Activated T-helper 1 cell treated with anti-CD3 and anti-CD28 coated beads, Interleukin-2, amount 50 U/mL, for 16 hours (primary cell): ENCODE measurements around the gene ADAM12.
"Not testable (repeated sequence)": the region's sequence is repeated elsewhere in the genome, so short reads cannot be mapped to it uniquely, and the experiment has no call there.

Experiments
- DNase-seq, 2 donors: peaks; one replicate each; pipeline ENCODE4 v3.0.0-alpha.2; 2020; ENCODE audit warnings: low read depth in 1 of 2, low spot score in 1 of 2

The ADAM12 gene

DNA sequence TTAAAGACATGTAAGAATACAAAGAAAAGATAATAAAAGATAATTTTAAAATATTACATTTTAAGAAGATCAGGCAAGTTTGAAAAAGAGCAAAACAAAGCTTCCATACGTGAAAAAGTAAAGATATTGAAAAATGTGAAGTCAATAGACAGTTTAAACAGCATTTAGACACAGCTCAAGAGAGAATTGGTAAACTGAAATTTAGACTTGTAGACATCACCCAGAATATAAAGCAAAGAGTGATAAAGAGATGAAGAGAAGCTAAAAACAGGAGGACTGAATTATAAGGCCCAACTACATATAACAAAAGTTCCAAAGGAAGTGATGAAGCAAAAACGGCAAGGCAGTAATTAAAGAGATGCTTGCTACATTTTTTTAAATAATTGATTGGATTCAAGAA lies 13.8 kb downstream of the ADAM12 start:
- no peak for DNase-seq

DNA sequence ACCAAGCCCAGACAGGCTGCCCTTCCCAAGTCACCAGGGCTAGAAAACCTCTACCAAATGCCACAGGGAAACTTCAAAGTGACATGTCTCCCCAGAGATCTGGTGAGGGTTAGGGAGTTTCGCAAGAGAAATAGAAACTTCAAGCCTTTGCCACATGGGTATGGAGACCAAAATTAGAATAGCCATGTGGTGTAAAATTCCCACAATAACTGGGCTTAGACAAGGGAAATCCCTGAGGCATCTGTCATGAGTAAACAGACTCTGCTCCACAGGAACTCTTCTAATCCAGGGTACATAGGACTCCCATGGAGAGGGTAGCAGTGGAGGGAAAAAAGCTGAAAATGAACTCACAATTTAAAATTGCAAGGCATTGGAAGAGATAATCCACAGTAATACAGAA lies 14.3 kb downstream of the ADAM12 start:
- no peak for DNase-seq

DNA sequence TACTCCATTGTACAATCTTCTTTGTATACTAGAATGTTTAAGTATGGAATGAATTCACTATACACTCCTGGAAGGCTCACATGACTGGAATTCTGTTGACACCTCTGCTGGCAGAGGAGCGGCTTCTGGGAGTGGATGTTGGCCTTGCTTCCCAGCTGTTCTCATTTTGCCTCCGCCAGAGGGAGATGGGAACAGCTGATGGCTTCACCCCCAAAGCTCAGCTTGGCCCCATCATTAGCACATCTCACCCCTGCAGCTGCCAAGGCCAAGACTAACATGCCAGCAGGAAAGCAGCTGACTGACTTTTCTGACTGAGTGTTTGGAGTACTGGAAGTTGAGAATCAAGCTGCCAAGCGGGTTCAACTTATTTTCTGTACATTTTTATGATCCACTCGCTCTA lies 15.1 kb downstream of the ADAM12 start:
- DNase-seq = no peak

DNA sequence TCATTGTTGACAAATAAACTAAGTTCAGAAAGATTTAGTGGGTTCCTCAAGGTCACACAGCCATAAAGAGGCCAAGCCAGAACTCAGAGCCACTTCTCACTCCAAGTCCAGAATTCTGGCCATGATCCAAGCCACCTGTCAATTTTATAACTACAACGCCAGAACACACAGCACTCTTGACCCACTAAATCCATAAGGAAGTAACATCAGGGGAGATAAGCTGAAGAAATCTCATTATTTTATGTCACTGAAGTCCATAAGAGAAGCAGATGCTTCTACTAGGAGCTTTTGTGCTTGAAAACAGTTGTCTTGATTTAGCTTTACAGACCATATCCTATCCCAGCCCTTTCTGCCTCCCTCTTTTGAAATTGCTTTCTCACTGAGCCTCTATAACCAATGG lies 15.9 kb downstream of the ADAM12 start:
- no peak for DNase-seq

DNA sequence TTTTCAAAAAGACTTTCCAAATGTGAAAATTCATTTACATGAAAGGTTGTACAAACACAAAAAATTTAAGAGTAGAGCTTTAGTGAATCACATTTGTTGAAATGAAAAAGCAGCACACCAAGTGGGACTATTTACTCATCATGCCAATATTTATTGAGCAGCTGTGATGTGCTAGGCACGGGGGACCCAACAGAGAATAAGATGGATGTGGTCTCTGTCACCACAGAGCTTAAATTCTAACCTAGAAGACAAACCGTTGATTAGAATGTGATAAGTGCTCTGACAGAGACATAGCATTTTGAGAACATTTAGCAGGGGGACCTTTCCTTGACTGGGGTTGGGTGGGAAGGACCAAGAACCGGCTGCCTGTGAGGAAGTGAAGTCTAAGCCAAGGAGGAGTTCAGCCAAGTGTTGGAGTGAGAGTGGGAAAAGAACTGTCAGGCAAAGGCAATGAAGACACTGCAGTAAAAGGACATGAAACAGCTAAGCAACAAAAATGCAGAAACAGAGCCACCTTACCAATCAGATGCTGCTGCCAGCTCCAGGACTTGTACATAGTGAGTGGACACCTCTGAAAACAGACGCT lies 19.1 kb downstream of the ADAM12 start:
- DNase-seq = no peak

DNA sequence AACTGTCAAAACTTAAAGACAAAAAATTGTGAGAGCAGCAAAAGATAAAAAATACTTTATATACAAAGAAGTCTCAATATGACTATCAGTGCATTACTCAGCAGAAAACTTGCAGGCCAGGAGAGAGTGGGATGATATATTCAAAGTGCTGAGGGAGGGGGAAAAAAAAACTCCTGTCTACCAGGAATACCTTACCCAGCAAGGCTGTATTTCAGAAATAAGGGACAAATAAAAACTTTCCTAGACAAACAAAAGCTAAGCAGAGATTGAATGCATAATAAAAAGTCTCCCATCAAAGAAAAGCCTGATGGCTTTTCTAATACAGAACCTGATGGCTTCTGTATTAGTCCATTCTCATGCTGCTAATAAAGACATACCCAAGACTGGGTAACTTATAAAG lies 31.1 kb downstream of the ADAM12 start:
- DNase-seq = no peak

DNA sequence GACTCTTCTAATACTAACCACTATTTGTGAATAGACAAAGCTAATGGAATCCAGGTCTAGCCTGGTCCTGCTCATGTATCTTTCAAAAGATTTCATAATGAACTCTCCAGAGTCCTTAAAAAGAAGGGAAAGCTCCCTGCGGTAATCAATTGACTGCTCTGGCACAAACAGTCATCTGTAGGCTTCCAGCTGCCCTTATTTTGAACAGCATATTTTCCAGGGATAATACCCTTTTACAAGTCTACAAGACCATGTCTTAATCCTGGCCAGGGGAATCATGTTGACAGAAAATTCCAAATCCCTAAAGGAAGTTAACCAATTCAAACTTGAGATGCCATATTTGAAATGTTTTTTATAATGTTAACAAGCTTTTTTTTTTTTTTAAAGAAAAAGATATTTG lies 34.6 kb downstream of the ADAM12 start:
- no peak for DNase-seq

DNA sequence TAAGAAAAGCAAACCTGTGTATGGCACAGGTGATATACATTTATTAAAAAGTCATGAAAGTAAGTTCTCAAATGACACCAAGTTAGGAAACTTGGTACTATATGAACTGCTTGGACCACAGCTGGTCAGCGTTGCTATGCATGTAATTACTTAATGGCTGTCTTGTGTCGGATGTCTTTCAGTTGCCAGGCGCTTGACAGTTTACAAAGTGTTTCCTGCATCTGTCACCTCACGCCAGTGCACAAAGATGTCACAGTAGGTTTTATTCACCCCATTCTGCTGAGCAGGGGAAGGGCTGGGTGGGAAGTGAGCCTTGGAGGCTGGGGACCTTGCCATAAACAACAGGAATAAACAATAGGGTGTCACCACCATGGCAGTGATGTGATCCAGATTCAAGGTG lies 35.8 kb downstream of the ADAM12 start:
- no peak for DNase-seq

DNA sequence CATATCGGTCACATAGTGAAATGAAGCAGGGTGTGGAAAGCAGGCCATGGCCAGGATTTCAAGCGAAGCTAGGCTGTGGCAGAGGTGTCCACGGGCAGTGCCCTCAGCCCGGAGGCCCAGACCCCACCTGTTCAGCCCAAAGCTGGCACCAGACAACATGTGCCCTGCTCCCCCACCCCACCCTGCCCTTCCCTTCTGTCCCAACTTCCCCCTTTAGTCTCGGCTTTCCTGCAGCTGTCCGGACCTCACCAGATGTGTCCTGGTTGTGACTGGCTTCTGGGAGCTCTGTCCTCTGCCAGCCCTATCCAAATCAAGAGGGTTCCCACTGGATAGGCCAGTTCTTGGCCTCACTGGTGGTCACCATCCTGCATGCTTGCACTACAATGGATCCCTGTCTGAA lies 37.3 kb downstream of the ADAM12 start:
- no peak for DNase-seq

DNA sequence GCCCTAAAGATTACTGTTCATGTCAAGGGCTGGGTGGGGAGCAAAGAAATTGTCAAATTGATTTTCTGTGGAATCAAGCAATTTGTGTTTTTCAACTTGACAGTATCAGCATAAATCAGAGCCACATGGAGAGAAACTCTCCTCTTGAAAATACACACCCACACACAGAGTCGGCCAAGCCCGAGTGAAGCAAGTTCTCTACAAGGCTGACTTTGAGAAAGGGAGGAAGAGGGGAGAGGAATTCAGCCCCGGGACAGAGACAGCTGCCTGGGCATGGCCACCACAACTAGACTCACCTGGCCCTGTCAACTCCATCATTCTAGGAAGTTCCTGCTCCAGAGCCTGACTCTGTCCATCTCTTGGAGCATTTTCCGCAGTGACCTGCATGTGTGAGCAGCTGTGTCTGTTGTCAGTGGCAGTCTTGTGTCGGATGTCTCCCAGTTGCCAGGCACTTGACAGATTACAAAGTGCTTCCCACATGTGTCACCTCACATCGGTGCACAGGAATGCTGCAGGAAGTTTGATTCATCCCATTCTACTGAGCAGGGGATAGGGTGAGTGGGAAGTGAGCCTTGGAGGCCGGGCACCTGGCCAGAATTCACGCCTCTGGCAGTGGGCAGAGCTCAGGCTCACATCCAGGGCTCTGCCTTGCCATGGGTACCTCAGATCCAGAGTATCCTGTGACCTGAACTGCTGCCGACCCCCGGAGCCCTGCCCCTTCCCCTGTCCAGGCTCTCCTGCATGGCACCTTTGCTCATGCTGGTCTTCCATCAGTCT lies 37.9 kb downstream of the ADAM12 start:
- no peak for DNase-seq

DNA sequence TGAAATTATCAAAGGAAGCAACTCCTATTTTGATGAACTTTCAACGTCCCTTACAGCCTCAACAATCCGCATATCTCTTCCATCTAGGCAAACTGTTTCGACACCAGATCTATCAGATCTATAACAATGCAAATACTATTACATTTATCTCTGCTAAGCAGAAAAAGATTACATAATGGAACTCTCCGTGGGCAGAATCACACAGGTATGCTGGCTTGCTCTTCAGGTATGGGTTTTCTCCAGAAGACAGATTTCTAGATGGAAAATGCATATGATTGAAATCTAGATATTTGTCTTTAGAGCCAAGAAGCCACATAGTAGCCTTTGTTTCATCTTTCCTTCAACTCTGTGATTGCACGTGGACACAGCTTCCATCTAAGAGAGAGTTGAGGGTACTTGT lies 38.6 kb downstream of the ADAM12 start:
- no peak for DNase-seq

DNA sequence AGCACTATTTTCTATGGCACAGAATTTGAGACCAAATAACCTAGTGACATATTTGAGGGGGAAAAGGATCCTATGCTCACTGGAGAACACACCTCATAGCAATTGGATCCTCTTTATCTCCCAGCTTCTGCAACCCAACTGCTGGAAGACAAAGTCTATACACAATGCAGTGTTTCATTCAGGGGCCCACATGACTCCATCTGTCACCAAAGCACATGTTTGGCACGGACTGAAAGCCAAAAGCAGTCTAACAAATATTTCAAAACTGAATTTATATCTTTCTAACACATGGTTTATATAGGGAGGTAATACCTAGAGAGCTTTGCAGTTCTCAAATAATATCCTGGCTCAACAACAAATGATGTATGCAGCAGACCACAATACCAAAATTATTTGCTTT lies 39.2 kb downstream of the ADAM12 start:
- DNase-seq = no peak

DNA sequence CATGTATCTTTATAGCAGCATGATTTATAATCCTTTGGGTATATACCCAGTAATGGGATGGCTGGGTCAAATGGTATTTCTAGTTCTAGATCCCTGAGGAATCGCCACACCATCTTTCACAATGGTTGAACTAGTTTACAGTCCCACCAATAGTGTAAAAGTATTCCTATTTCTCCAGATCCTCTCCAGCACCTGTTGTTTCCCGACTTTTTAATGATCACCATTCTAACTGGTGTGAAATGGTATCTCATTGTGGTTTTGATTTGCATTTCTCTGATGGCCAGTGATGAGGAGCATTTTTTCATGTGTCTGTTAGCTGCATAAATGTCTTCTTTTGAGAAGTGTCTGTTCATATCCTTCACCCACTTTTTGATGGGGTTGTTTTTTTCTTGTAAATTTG lies 44.8 kb downstream of the ADAM12 start:
- not testable (repeated sequence) for DNase-seq

DNA sequence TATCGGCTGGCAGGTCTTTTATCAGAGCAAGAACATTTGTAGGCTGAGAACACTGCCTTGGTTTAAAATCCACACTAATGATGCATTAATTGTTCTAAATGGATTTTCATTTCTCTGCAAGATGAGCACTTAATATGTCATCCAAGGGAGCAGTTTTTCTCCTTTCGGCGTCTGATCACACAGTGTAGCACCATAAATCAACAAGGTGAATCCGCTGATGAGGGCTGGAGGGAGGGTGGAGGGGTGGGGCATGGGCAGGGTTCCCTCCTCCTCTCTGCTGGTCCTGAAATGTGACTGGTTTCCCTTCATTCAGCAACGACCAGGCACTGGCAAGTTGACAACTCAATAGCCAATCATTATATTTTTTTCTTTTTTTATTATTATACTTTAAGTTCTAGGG lies 45.6 kb downstream of the ADAM12 start:
- DNase-seq = no peak

DNA sequence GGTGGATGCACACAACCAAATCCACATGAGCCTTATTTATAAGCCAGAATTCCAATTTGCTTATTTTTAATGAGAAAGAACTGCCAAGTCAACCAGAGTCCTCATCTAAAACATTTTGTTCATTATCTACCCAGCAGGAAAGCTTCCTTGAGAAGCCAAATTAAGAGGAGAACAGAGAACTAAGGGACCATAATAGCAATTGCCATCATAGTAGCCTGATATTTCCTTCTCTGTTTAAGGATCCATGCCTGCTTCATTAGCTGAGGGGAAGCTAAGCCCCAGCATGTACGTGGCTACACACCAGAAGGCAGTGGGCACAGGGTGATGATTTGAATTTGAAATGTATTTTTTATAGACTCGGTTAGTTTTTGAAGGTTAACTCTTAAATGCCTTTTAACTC lies 46.8 kb downstream of the ADAM12 start:
- DNase-seq = no peak

DNA sequence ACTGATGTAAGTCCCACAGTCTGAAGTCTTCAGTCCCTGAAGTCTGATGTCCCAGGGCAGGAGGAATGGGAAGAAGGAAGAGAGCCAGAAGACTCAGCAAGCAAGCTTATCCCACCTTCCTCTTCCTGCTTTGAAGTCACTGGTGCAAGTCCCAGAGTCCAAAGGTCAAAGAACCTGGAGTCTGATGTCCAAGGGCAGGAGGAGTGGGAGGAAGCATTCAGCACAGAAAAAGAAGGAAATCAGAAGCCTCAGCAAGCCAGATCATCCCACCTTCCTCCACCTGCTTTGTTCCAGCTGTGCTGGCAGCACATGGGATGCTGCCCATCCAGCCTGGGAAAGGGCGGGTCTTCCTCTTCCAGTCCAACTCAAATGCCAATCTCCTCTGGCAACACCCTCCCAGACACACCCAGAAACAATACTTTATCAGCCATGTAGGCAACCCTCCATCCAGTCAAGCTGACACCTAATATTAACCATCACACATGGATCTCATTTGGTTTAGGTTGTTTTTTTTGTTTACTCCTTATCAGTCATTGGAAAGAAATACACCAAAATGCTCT lies 50.9 kb downstream of the ADAM12 start:
- DNase-seq = no peak

DNA sequence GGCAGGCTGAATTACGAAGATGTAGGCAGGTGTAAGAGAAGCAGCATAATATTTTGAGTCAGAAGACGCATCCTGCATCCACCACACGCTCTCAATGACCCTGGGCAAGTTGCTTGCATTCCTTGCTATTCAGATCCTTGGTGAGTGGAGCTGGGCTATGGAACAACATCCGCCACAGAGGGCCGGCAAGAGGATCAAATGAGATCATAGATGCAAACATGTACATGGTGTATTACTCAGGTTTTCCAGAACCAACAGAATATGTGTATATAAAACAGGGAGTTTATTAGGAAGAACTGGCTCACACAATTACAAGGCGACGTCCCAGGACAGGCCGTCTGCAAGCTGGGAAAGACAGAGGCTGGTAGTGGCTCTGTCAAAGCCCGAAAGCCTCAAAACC lies 51.5 kb downstream of the ADAM12 start:
- no peak for DNase-seq

DNA sequence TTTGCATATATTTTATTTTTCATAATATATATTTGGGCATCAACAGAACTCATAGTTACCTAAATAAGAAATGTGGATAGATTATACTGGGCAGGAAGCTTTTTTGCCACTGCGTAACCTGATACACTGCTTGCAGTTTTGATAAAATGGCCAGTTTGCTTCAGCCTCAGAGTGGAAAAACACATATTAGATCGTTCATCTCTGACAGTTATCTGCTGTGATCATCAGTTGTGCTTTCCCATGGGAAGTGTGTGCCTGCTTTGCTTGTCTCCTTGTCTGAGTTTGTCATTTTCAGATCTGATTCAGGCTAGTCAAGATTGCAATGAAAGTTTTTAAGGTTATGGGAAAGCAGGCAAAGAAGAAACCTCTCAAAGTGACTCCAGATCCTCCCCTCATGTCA lies 54.0 kb downstream of the ADAM12 start:
- no peak for DNase-seq

DNA sequence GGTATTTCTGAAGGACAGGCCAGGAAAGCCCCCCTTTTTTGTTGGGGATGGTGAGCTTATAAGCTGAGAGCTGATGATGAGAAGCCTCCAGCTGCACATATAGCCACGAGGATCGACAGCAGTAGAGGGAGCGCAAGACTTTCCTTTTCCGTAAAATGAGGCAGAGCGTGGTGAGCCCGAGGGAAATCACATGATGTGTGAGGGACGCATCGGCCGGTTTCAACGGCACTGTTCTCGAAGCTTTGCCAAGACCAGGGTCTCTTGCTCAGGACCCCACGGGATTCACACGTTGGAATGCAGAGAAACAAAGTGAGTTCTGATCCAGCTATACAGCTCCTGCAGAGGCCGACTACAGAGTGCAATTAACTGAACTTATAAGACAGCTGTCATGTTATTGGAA lies 55.7 kb downstream of the ADAM12 start:
- DNase-seq = no peak

DNA sequence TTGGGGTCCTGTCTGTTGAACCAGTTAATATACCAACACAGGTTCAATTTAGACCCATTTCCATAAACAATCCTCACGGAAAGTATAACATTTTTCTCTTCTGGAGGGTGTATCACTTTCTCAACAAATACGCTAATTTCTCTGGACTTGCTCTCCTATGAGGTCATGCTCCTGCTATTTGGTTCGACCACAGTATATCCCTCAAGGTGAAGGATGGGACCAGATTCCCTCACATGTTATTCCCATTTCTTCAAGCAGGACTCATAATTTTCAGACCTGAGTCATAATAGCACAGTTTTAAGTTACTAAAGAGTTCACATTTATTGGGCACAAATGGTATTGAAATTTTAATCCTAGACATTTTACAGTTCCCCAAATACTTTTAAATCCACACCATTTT lies 57.2 kb downstream of the ADAM12 start:
- no peak for DNase-seq

DNA sequence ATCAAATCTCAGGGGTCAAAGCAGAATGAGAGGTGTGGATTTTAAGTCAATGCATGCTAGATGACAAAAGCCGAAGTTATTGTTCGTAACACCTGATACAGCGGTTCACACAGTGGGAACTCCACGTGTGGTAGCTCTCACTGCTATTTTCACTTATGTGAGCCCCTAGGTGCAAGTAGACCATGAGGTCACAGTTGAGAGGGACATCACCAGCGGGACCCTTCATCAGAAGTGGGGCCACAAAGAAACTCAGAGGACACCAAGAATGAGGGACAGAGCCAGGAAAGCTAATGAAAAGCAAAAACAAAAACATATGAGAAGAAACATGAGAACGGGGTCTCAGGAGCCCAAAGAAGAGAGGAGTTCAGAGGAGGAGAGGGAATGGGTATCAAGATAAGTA lies 63.5 kb downstream of the ADAM12 start:
- DNase-seq = no peak

DNA sequence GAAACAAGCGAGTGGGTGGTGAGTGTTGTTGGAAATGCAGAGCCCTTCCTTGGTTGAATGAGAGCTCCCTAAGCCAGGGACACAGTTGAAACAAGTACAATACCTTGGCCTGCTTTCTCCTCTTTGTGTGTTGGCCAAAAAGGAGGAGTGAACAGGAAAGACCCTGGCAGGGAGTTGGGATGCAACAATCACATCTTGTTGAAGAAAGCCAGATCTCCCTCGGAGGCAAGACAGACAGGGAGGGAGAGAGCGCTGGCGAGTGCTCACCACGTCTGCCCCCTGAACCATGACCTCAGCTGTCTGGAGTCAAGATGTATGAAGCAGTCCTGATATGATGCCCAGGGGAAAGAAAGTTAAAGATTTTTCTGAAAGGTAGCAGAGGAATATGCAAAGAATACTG lies 66.8 kb downstream of the ADAM12 start:
- no peak for DNase-seq

DNA sequence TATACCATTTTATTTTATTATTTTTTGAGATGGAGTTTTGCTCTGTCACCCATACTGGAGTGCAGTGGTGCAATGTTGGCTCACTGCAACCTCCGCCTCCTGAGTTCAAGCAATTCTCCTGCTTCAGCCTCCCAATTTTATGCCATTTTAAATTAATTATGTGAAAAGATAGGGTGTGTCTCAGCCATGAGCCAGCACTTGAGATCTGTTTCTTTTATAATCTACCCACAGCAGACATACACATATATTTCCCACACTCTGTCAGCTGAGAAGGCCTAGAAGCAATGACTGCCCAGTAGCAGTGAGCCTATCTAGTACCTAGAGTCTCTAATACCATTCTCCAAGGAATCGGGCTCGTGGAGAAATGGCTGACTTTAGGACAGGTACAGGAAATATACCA lies 70.5 kb downstream of the ADAM12 start:
- no peak for DNase-seq
